COLO829 (cell line): ENCODE data around the gene ACVR1.
"Not testable (repeated sequence)": the region's sequence is repeated elsewhere in the genome, so short reads cannot be mapped to it uniquely, and the experiment has no call there.

Source experiments
- DNase-seq: peaks from one replicate; pipeline ENCODE4 v3.0.0; 2012; ENCODE audit warnings: low spot score

ACVR1 gene

GRCh38 chr2:157893611-157894010, 17.5 kb upstream of the ACVR1 start:
- no peak for DNase-seq

- no peak for DNase-seq
Observed at GRCh38 chr2:157891643-157892041, 15.5 kb upstream of the ACVR1 start.

DNA sequence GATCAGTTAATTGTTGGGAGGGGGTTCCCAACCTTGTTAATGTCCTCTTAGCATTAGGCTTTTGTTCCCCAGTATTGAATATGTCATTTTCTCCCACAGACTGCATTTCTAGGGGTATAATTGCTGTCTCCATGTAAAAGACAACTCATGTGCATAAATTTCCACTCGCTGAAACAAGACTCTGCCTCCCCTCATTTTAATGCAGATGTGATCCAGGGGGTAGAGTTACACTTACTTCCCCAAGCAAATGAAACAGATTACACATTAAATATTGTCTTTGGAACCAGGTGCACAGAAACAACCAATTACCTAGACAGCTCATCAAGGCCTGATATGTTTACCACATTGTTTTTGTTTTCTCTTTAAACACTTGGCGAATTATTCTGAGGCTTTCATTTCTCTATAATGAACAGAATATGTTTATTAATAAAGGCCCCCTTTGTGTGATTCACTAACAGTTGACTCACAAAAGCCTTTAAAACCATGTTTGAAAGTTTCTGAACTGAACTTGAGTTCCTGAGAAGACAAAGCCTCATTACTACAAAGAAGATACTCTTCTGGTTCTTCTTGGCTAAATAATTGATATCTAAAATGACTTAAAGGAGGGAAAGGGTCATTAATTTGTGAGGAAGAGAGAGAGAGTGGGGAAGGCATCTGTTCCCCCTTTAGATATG, 15.0 kb upstream of the ACVR1 start:
- DNase-seq: peak; percentile 54

DNA sequence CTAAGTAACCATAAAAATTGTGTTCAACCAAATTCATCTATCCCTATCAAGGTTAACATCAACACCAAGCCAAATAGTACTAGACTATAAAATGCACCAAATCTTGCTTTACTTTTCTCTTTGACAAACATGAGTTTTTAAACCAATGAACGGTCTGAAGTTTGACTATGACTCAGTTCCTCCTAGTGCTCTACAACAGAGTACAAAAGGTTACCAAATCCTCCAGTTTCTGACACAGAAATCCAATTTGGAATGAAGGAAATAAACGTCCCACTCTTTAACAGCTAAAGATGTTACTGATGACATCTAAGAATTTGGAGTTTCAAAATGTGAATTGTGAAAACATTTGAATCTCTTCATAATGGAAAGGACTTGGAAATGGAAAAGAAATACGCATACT, 11.8 kb upstream of the ACVR1 start:
- DNase-seq: no peak

DNA sequence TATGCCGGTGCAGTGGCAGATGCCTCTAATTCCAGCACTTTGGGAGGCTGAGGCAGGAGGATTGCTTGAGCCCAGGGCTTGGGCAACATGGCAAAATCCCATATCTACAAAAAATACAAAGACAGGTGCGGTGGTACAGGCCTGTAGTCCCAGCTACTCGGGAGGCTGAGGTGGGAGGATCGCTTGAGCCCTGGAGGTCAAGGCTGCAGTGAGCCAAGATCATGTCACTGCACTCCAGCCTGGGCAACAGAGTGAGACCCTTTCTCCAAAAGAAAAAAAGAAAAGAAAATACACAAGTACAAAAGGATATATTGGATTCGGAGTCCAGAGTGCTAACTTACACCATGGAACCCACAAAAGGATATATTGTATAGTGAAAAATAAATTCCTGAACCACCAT, 8.4 kb upstream of the ACVR1 start:
- DNase-seq: not testable (repeated sequence)

GRCh38 chr2:157880927-157881326, 4.8 kb upstream of the ACVR1 start:
- no peak for DNase-seq

GRCh38 chr2:157877761-157878400, 1.8 kb upstream of the ACVR1 start:
- DNase-seq: no peak

GRCh38 chr2:157876786-157877138, 632 bp upstream of the ACVR1 start:
- DNase-seq: no peak

GRCh38 chr2:157875641-157876065, 477 bp downstream of the ACVR1 start:
- no peak for DNase-seq

DNA sequence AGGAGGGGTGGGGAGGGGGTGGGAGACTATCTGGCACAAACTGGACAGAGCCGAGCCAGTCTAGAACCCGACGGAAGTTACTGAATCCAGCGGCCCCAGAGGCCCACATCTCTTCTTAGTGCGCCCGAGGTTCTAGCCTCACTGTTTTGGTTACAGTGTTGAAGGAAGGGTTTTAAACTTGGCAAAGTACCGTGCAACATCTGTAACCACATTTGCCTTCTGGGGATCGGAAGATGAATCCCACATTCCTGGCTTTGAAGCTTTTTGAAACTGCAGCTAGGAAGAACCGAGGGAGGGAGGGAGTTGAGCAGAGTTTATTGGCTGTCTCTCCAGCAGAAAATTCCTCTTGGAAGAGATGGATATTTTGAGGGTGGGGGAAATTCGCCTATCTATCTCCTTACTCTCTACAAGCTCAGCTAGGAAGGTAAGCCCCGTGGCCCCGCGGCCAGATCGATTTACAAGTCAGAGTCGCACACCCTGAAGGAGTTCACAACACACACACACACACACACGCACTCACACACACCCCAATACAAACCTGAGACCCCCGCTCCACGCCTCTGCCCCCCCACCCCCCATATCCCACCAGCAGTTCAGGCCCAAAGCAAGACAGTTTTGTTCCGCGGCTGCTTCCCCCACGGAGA, 1.0 kb downstream of the ACVR1 start:
- DNase-seq: no peak

DNA sequence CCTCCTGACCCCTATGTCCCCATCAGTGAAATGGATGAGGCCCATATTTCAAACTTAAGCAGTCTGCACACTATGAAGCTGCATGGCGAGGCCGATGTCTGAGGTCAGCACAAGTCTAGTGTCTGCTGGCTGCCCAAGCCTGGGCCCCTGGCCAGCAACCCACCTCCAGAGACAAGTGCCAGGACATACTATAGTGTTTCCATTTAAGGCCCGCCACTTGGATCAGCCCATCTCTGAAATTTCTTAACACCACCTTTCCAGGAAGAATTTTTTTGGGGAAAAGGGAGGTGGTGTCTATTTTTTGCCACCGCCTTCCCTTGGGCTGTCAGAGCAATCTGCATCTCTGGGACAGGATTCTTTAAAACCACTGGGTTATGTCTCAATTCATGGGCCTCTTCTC, 1.8 kb downstream of the ACVR1 start:
- DNase-seq: no peak

- DNase-seq: no peak
Observed at GRCh38 chr2:157872791-157873190, 3.3 kb downstream of the ACVR1 start.

- no peak for DNase-seq
Observed at GRCh38 chr2:157871415-157871814, 4.7 kb downstream of the ACVR1 start.

DNA sequence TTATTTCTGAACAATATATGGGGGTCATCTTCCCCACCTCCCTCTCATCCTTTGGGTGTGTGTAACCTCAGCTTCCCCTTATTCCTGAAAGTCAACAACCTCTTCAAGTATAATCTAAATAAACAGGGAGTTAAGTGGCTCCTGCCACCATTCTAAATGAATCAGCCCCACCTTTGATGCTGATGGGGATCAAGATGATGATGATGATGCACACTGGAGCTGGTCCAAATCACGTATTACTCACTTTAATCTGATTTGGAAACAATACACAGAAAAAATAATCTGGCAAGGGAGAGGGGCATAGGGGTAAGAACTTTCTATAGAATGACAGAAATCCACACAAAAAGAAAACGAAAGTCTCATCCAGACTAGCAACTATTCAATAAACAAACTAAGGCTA, 7.1 kb downstream of the ACVR1 start:
- DNase-seq: no peak

DNA sequence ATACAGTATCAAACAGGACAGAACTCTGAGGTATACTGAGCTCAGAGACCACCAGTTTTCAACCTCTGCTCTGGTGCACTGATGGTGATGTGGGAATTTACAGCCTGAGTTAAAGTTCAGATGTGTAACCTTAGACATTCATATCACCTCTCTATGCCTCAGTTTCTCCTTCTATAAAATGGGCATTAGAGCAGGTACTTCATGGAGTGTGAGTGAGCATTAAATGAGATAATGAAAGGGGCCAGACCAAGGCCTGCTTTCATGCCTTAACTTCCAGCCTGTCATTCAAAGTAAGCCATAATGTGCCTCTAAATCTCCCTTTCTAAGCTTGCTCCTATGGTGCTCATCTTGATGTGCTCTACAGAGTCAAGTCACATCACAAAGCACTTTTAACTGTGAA, 8.4 kb downstream of the ACVR1 start:
- DNase-seq: no peak

DNA sequence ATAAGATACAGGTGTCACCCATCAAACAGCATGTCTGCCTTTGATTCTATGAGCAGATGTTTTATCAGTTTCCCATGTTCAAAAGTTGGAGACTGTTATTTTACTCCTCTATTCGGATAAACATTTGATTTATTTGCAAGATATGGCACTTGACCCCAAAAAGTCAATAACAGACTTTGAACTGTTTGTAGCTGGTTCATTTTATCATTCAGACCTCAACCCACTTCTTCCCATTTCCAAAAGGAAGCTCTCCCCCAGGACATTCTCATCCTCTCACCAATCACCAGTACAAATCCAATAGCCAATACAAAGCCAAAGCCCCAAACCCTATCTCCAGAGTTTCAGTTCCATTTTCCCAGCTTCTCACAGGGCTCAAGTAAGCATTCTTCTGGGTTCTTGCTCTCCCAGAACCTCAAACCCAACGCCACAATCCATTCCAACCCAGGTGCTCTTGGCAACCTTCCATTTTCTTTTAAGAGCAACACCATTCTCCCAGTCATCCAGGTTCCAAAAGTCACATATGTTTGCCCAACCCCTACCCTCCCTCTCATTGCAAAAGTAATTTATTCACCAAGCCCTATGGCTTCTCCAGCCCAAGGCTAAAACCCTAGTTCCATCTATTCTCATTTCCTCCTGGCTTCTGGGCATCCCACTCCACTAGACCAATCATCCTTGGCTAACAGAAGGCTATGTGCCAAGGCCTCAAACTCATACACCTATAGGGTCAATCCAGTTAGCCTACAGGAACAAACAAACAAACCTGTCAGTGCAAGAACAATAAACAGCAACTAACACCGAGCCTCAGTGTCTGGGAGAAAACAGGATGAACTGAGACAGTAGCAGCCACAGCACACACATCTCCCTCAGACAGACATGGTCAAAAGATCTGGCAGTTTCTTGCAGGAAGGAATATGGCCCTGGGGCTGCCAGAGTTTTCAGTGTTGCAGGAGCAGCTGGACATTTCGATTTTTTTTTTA, 9.2 kb downstream of the ACVR1 start:
- no peak for DNase-seq

GRCh38 chr2:157866202-157866601, 9.9 kb downstream of the ACVR1 start:
- DNase-seq: no peak

DNA sequence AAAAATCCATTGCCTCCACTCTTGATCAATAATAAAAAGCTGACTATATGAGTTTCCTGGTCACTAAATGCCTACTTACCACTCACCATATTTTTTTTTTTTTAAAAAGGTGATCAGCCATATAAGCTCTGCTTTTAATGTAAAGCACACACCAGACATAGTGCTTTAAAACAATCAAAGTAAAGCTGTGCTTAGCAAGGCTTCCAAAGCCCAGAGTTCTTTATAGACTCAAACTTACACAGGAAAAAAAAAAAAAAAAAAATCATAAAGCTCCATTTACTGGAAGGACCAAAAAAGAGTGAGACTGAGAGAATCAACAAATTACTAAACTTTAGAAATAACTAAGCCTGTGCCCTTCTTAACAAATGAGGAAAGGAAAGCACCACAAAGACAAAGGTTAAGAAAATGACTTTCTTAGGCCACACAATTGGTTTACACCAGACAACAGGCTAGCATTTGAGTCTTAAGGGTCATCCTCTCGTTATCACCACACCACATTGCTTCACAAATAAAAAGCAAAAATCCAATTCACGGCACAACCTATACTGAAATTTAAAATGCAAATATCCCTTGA, 11.2 kb downstream of the ACVR1 start:
- DNase-seq: no peak

- DNase-seq: no peak
Observed at GRCh38 chr2:157858846-157859245, 17.3 kb downstream of the ACVR1 start.

DNA sequence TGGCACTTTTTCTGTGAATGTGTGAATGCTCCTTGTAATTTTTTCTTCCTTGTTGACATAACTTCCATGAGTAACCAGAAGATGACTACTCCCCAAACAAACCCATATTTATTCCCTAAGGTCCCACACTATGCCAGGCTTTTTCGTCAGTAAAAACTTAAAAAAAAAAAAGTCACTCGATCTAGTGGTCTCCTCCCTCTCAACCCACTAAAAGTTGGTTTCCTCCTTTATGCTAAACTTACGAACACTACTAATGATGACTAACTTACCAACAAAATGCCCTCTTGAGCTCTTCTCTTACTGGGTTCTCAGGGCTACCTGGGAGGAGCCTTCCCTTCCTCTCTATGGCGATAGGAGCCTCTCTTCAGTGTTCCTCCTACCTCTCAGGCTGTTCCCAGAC, 18.2 kb downstream of the ACVR1 start:
- no peak for DNase-seq

GRCh38 chr2:157856187-157856515, 20.0 kb downstream of the ACVR1 start:
- no peak for DNase-seq

GRCh38 chr2:157853820-157854219, 22.3 kb downstream of the ACVR1 start:
- no peak for DNase-seq
